Stimulated activated naive CD8-positive, alpha-beta T cell treated with anti-CD3 and anti-CD28 coated beads, Interleukin-15, amount 100 ng/mL, for 72 hours (primary cell): Measurements from ENCODE around the gene USP17L22.
"Not testable (repeated sequence)": the region's sequence is repeated elsewhere in the genome, so short reads cannot be mapped to it uniquely, and the experiment has no call there.

ENCODE experiments used
- ATAC-seq: fragments of 150-1000 bp; cut with Tn5 transposase; 2 replicates; pipeline ENCODE4 v1.10.0; 2021; ENCODE audit warnings: mild to moderate bottlenecking, moderate library complexity
- DNase-seq, 2 donors: peaks; one replicate each; pipeline ENCODE4 v3.0.0; 2021 to 2022
- H3K27ac Mint-ChIP-seq, 2 donors: one replicate each; pipeline ENCODE4 v1.8.0; 2022; ENCODE audit warnings: mild to moderate bottlenecking in 2 of 2, mixed read lengths in 2 of 2, moderate library complexity in 2 of 2
- H3K27me3 Mint-ChIP-seq: one replicate; pipeline ENCODE4 v1.8.0; 2022; ENCODE audit warnings: mixed read lengths
- H3K4me1 Mint-ChIP-seq: one replicate; pipeline ENCODE4 v1.8.0; 2022; ENCODE audit warnings: mild to moderate bottlenecking, mixed read lengths
- H3K4me3 Mint-ChIP-seq, 2 donors: one replicate each; pipeline ENCODE4 v1.8.0; 2022; ENCODE audit warnings: mild to moderate bottlenecking in 2 of 2, mixed read lengths in 2 of 2, moderate library complexity in 1 of 2
- H3K9me3 Mint-ChIP-seq, 2 donors: one replicate each; pipeline ENCODE4 v1.8.0; 2022; ENCODE audit warnings: mixed read lengths in 2 of 2

Gene USP17L22, protein sequence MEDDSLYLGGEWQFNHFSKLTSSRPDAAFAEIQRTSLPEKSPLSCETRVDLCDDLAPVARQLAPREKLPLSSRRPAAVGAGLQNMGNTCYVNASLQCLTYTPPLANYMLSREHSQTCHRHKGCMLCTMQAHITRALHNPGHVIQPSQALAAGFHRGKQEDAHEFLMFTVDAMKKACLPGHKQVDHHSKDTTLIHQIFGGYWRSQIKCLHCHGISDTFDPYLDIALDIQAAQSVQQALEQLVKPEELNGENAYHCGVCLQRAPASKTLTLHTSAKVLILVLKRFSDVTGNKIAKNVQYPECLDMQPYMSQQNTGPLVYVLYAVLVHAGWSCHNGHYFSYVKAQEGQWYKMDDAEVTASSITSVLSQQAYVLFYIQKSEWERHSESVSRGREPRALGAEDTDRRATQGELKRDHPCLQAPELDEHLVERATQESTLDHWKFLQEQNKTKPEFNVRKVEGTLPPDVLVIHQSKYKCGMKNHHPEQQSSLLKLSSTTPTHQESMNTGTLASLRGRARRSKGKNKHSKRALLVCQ

DNA sequence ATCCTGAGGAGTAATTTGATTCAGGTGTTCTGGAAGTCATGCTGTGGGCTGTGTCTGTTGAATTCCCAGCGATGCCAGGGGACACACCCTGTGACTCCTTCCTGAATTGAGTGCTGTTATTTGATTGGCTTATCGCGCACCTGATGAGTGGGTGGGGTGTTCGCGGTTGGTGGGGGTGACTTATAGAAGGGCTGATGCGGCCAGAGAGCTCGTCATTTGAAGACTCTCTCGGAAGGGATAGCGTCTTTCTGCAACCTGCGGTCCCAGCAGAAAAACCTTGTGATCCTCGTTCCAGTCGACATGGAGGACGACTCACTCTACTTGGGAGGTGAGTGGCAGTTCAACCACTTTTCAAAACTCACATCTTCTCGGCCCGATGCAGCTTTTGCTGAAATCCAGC, at the start of gene USP17L22:
Gene USP17L22 (plus strand): TSS at position 301 of the 400 bp plus-strand sequence. CDS start 0 bp downstream, at position 301.
- H3K27ac Mint-ChIP-seq, ATAC-seq, H3K4me3 Mint-ChIP-seq, H3K27me3 Mint-ChIP-seq, H3K4me1 Mint-ChIP-seq, DNase-seq, H3K9me3 Mint-ChIP-seq: not testable (repeated sequence)

DNA sequence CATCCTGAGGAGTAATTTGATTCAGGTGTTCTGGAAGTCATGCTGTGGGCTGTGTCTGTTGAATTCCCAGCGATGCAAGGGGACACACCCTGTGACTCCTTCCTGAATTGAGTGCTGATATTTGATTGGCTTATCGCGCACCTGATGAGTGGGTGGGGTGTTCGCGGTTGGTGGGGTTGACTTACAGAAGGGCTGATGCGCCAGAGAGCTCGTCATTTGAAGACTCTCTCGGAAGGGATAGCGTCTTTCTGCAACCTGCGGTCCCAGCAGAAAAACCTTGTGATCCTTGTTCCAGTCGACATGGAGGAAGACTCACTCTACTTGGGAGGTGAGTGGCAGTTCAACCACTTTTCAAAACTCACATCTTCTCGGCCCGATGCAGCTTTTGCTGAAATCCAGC, 47.6 kb upstream of the USP17L22 start, which contains the start of gene USP17L12:
Gene USP17L12 (plus strand): TSS at position 301 of the 400 bp plus-strand sequence. CDS start 0 bp downstream, at position 301.
- not testable (repeated sequence) for ATAC-seq, H3K27ac Mint-ChIP-seq, H3K9me3 Mint-ChIP-seq, H3K27me3 Mint-ChIP-seq, H3K4me3 Mint-ChIP-seq, DNase-seq, H3K4me1 Mint-ChIP-seq

DNA sequence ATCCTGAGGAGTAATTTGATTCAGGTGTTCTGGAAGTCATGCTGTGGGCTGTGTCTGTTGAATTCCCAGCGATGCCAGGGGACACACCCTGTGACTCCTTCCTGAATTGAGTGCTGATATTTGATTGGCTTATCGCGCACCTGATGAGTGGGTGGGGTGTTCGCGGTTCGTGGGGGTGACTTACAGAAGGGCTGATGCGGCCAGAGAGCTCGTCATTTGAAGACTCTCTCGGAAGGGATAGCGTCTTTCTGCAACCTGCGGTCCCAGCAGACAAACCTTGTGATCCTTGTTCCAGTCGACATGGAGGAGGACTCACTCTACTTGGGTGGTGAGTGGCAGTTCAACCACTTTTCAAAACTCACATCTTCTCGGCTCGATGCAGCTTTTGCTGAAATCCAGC, 42.8 kb upstream of the USP17L22 start, which contains the start of gene USP17L13:
Gene USP17L13 (plus strand): TSS at position 301 of the 400 bp plus-strand sequence. CDS start 0 bp downstream, at position 301.
- DNase-seq, H3K9me3 Mint-ChIP-seq, H3K4me3 Mint-ChIP-seq, H3K27me3 Mint-ChIP-seq, H3K4me1 Mint-ChIP-seq, H3K27ac Mint-ChIP-seq, ATAC-seq: not testable (repeated sequence)

DNA sequence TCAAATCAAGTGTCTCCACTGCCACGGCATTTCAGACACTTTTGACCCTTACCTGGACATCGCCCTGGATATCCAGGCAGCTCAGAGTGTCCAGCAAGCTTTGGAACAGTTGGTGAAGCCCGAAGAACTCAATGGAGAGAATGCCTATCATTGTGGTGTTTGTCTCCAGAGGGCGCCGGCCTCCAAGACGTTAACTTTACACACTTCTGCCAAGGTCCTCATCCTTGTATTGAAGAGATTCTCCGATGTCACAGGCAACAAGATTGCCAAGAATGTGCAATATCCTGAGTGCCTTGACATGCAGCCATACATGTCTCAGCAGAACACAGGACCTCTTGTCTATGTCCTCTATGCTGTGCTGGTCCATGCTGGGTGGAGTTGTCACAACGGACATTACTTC, 37.2 kb upstream of the USP17L22 start:
- ATAC-seq, H3K4me3 Mint-ChIP-seq, H3K27ac Mint-ChIP-seq, H3K27me3 Mint-ChIP-seq, DNase-seq, H3K4me1 Mint-ChIP-seq, H3K9me3 Mint-ChIP-seq: not testable (repeated sequence)

DNA sequence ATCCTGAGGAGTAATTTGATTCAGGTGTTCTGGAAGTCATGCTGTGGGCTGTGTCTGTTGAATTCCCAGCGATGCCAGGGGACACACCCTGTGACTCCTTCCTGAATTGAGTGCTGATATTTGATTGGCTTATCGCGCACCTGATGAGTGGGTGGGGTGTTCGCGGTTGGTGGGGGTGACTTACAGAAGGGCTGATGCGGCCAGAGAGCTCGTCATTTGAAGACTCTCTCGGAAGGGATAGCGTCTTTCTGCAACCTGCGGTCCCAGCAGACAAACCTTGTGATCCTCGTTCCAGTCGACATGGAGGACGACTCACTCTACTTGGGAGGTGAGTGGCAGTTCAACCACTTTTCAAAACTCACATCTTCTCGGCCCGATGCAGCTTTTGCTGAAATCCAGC, 33.3 kb upstream of the USP17L22 start, which contains the start of gene USP17L15:
Gene USP17L15 (plus strand): TSS at position 301 of the 400 bp plus-strand sequence. CDS start 0 bp downstream, at position 301.
- H3K27me3 Mint-ChIP-seq, H3K27ac Mint-ChIP-seq, H3K9me3 Mint-ChIP-seq, DNase-seq, H3K4me3 Mint-ChIP-seq, H3K4me1 Mint-ChIP-seq, ATAC-seq: not testable (repeated sequence)

DNA sequence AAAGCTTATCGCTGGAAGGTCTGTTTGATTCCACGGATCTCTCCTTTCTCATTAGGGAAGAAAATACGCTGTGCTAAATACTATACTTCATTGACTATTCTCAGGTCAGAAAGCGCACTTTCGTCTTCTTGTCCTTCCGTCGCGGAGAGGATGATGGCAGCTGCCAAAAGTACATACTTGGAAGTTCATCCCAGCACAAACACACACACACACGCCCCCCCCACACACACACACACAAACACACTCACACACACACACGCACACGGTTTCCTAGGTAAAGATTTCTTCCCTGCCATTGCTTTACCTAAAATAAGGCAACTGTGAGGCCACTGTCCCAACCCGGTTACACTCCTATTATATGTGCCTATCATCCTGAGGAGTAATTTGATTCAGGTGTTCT, 29.0 kb upstream of the USP17L22 start:
- not testable (repeated sequence) for H3K4me3 Mint-ChIP-seq, H3K27me3 Mint-ChIP-seq, ATAC-seq, DNase-seq, H3K9me3 Mint-ChIP-seq, H3K27ac Mint-ChIP-seq, H3K4me1 Mint-ChIP-seq

DNA sequence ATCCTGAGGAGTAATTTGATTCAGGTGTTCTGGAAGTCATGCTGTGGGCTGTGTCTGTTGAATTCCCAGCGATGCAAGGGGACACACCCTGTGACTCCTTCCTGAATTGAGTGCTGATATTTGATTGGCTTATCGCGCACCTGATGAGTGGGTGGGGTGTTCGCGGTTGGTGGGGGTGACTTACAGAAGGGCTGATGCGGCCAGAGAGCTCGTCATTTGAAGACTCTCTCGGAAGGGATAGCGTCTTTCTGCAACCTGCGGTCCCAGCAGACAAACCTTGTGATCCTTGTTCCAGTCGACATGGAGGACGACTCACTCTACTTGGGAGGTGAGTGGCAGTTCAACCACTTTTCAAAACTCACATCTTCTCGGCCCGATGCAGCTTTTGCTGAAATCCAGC, 23.8 kb upstream of the USP17L22 start, which contains the start of gene USP17L17:
Gene USP17L17 (plus strand): TSS at position 301 of the 400 bp plus-strand sequence. CDS start 0 bp downstream, at position 301.
- not testable (repeated sequence) for H3K4me1 Mint-ChIP-seq, H3K27me3 Mint-ChIP-seq, H3K9me3 Mint-ChIP-seq, H3K27ac Mint-ChIP-seq, H3K4me3 Mint-ChIP-seq, DNase-seq, ATAC-seq

DNA sequence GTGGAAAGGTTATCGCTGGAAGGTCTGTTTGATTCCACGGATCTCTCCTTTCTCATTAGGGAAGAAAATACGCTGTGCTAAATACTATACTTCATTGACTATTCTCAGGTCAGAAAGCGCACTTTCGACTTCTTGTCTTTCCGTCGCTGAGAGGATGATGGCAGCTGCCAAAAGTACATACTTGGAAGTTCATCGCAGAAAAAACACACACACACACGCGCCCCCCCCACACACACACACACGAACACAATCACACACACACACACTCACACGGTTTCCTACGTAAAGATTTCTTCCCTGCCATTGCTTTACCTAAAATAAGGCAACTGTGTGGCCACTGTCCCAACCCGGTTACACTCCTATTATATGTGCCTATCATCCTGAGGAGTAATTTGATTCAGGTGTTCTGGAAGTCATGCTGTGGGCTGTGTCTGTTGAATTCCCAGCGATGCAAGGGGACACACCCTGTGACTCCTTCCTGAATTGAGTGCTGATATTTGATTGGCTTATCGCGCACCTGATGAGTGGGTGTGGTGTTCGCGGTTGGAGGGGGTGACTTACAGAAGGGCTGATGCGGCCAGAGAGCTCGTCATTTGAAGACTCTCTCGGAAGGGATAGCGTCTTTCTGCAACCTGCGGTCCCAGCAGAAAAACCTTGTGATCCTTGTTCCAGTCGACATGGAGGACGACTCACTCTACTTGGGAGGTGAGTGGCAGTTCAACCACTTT, 19.3 kb upstream of the USP17L22 start, which contains the start of gene USP17L18:
Gene USP17L18 (plus strand): TSS at position 678 of the 728 bp plus-strand sequence. CDS start 0 bp downstream, at position 678.
- not testable (repeated sequence) for H3K9me3 Mint-ChIP-seq, H3K27ac Mint-ChIP-seq, ATAC-seq, DNase-seq, H3K4me3 Mint-ChIP-seq, H3K4me1 Mint-ChIP-seq, H3K27me3 Mint-ChIP-seq

DNA sequence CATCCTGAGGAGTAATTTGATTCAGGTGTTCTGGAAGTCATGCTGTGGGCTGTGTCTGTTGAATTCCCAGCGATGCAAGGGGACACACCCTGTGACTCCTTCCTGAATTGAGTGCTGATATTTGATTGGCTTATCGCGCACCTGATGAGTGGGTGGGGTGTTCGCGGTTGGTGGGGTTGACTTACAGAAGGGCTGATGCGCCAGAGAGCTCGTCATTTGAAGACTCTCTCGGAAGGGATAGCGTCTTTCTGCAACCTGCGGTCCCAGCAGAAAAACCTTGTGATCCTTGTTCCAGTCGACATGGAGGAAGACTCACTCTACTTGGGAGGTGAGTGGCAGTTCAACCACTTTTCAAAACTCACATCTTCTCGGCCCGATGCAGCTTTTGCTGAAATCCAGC, 14.3 kb upstream of the USP17L22 start, which contains the start of gene USP17L19:
Gene USP17L19 (plus strand): TSS at position 301 of the 400 bp plus-strand sequence. CDS start 0 bp downstream, at position 301.
- not testable (repeated sequence) for H3K9me3 Mint-ChIP-seq, DNase-seq, H3K27ac Mint-ChIP-seq, H3K4me3 Mint-ChIP-seq, H3K4me1 Mint-ChIP-seq, ATAC-seq, H3K27me3 Mint-ChIP-seq

DNA sequence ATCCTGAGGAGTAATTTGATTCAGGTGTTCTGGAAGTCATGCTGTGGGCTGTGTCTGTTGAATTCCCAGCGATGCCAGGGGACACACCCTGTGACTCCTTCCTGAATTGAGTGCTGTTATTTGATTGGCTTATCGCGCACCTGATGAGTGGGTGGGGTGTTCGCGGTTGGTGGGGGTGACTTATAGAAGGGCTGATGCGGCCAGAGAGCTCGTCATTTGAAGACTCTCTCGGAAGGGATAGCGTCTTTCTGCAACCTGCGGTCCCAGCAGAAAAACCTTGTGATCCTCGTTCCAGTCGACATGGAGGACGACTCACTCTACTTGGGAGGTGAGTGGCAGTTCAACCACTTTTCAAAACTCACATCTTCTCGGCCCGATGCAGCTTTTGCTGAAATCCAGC, 9.6 kb upstream of the USP17L22 start, which contains the start of gene USP17L20:
Gene USP17L20 (plus strand): TSS at position 301 of the 400 bp plus-strand sequence. CDS start 0 bp downstream, at position 301.
- H3K4me3 Mint-ChIP-seq, DNase-seq, H3K4me1 Mint-ChIP-seq, H3K27me3 Mint-ChIP-seq, ATAC-seq, H3K27ac Mint-ChIP-seq, H3K9me3 Mint-ChIP-seq: not testable (repeated sequence)

DNA sequence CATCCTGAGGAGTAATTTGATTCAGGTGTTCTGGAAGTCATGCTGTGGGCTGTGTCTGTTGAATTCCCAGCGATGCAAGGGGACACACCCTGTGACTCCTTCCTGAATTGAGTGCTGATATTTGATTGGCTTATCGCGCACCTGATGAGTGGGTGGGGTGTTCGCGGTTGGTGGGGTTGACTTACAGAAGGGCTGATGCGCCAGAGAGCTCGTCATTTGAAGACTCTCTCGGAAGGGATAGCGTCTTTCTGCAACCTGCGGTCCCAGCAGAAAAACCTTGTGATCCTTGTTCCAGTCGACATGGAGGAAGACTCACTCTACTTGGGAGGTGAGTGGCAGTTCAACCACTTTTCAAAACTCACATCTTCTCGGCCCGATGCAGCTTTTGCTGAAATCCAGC, 4.8 kb upstream of the USP17L22 start, which contains the start of gene USP17L21:
Gene USP17L21 (plus strand): TSS at position 301 of the 400 bp plus-strand sequence. CDS start 0 bp downstream, at position 301.
- H3K9me3 Mint-ChIP-seq, H3K4me3 Mint-ChIP-seq, H3K27me3 Mint-ChIP-seq, H3K4me1 Mint-ChIP-seq, H3K27ac Mint-ChIP-seq, DNase-seq, ATAC-seq: not testable (repeated sequence)

DNA sequence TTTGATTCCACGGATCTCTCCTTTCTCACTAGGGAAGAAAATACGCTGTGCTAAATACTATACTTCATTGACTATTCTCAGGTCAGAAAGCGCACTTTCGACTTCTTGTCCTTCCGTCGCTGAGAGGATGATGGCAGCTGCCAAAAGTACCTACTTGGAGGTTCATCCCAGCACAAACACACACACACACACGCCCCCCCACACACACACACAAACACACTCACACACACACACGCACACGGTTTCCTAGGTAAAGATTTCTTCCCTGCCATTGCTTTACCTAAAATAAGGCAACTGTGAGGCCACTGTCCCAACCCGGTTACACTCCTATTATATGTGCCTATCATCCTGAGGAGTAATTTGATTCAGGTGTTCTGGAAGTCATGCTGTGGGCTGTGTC, 4.3 kb downstream of the USP17L22 start:
- not testable (repeated sequence) for H3K27ac Mint-ChIP-seq, ATAC-seq, H3K27me3 Mint-ChIP-seq, H3K9me3 Mint-ChIP-seq, H3K4me1 Mint-ChIP-seq, H3K4me3 Mint-ChIP-seq
- peak; percentile 5 to 9 for DNase-seq
